ENCODE data around the gene SLCO2B1.

DNA sequence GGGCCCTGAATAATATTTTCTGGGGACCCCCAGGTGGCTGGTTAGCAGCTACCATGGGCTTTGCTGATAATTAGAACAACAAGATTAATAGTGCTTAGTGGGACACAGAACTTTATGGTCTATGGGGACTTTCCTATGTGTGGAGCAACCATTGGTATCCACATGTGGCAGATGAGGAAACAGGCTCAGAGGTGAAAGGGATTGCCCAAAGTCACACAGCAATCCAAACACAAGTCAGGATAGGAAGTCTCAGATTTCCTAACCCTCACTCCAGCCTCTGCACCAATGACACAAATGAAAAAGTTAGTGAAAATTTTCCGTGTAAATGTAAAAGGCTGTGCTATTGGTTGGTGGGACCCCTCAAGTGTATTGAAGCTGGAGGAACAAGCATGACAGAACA lies 15.3 kb upstream of the SLCO2B1 start:
- no peak for TF ChIP-seq ZFP30 (CRISPR knock-in tag; IDR thresholded peaks at IDR 0.05)
- TF ChIP-seq, protein P1, sequence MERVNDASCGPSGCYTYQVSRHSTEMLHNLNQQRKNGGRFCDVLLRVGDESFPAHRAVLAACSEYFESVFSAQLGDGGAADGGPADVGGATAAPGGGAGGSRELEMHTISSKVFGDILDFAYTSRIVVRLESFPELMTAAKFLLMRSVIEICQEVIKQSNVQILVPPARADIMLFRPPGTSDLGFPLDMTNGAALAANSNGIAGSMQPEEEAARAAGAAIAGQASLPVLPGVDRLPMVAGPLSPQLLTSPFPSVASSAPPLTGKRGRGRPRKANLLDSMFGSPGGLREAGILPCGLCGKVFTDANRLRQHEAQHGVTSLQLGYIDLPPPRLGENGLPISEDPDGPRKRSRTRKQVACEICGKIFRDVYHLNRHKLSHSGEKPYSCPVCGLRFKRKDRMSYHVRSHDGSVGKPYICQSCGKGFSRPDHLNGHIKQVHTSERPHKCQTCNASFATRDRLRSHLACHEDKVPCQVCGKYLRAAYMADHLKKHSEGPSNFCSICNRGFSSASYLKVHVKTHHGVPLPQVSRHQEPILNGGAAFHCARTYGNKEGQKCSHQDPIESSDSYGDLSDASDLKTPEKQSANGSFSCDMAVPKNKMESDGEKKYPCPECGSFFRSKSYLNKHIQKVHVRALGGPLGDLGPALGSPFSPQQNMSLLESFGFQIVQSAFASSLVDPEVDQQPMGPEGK (CRISPR knock-in tag; IDR thresholded peaks at IDR 0.05; ENCODE audit: borderline replicate concordance), result no peak
- TF ChIP-seq CSDC2 (CRISPR knock-in tag; IDR thresholded peaks at IDR 0.05), result no peak
- no peak for TF ChIP-seq ZNF8 (CRISPR knock-in tag; IDR thresholded peaks at IDR 0.05)
- no peak for TF ChIP-seq TOX (CRISPR knock-in tag; IDR thresholded peaks at IDR 0.05; ENCODE audit: borderline replicate concordance)
- TF ChIP-seq ZFP3 (CRISPR knock-in tag; IDR thresholded peaks at IDR 0.05), result no peak
- no peak for TF ChIP-seq ZNF70 (CRISPR knock-in tag; IDR thresholded peaks at IDR 0.05)
- TF ChIP-seq TCF4 (CRISPR knock-in tag; IDR thresholded peaks at IDR 0.05; ENCODE audit: borderline replicate concordance), result no peak
- no peak for TF ChIP-seq OSR1 (CRISPR knock-in tag; IDR thresholded peaks at IDR 0.05)
- no peak for TF ChIP-seq ZC3H10 (CRISPR knock-in tag; IDR thresholded peaks at IDR 0.05)
- TF ChIP-seq SNAI2 (CRISPR knock-in tag; IDR thresholded peaks at IDR 0.05), result no peak
- no peak for TF ChIP-seq ISL1 (CRISPR knock-in tag; IDR thresholded peaks at IDR 0.05)
- TF ChIP-seq, protein P2, sequence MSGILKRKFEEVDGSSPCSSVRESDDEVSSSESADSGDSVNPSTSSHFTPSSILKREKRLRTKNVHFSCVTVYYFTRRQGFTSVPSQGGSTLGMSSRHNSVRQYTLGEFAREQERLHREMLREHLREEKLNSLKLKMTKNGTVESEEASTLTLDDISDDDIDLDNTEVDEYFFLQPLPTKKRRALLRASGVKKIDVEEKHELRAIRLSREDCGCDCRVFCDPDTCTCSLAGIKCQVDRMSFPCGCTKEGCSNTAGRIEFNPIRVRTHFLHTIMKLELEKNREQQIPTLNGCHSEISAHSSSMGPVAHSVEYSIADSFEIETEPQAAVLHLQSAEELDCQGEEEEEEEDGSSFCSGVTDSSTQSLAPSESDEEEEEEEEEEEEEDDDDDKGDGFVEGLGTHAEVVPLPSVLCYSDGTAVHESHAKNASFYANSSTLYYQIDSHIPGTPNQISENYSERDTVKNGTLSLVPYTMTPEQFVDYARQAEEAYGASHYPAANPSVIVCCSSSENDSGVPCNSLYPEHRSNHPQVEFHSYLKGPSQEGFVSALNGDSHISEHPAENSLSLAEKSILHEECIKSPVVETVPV (CRISPR knock-in tag; IDR thresholded peaks at IDR 0.05), result no peak

Measured in SK-N-SH treated with all-trans-retinoic acid at 6 μM for 48 hours (cell line).